ENCODE results near the gene GLRA2. TPM values are rescaled to one million over a fixed set of nuclear protein-coding genes. Genes with fewer than 3 reads are reported as not detected.
A peak's percentile ranks its signal among the peaks of the same experiment; 100 is the strongest.

Gene GLRA2
- total and polyA plus RNA-seq, 2 experiments from 2014 or later = 0.22 TPM; not detected in 1

GRCh38 chrX:14616301-14616700 is 87.0 kb downstream of the GLRA2 start:
- WGBS, 2 experiments (ENCODE audit: low coverage in 1 of 2, low lambda C conversion rate in 2 of 2, missing lambda C conversion rate in 2 of 2) = 38 to 40% methylated on average over 4 of the region's 4 CpGs
- in situ Hi-C loops (cut with MboI) = no loop called here
- DNase-seq = no peak

GRCh38 chrX:14616836-14617235 is 87.5 kb downstream of the GLRA2 start:
- peaks cover 7% of the 10 kb centered on the region; the same call in 1 of the 2 replicates for H3K4me1 ChIP-seq (ENCODE audit: insufficient read depth)
- DNase-seq = peak; percentile 80
- no peaks in the 10 kb centered on the region for H3K9me3 ChIP-seq (ENCODE audit: low read depth)
- no peak overlapping the region for H2AFZ ChIP-seq
- no peaks in the 10 kb centered on the region for H3K79me2 ChIP-seq (ENCODE audit: insufficient read depth)
- no peaks in the 10 kb centered on the region for H3K36me3 ChIP-seq (ENCODE audit: low read depth)
- H3K9ac ChIP-seq = no peak overlapping the region
- no peak overlapping the region for H3K4me2 ChIP-seq (ENCODE audit: unreplicated experiment)
- H3K4me3 ChIP-seq = no peak overlapping the region
- no peaks in the 10 kb centered on the region for H3F3A ChIP-seq (ENCODE audit: insufficient read depth)
- no peaks in the 10 kb centered on the region for H3K27me3 ChIP-seq (replicated peaks; ENCODE audit: insufficient read depth)
- 6 to 8% methylated on average over 4 of the region's 4 CpGs for WGBS, 2 experiments (ENCODE audit: low coverage in 1 of 2, low lambda C conversion rate in 2 of 2, missing lambda C conversion rate in 2 of 2)
- no peak overlapping the region for H3K27ac ChIP-seq
- in situ Hi-C loops (cut with MboI) = no loop called here
- H3K9me2 ChIP-seq (ENCODE audit: insufficient read depth) = no peaks in the 10 kb centered on the region
- H4K20me1 ChIP-seq (ENCODE audit: insufficient read depth) = no peaks in the 10 kb centered on the region
- TF ChIP-seq EZH2phosphoT487 (IDR thresholded peaks at IDR 0.05; ENCODE audit: insufficient read depth, low read depth) (no peak), EZH2 (IDR thresholded peaks at IDR 0.05; ENCODE audit: insufficient read depth, poor library complexity, severe bottlenecking) (no peak)

More at GRCh38 chrX:14616301-14616700, 87.0 kb downstream of the GLRA2 start:
- TF ChIP-seq EZH2phosphoT487 (IDR thresholded peaks at IDR 0.05; ENCODE audit: insufficient read depth, low read depth) (no peak), EZH2 (IDR thresholded peaks at IDR 0.05; ENCODE audit: insufficient read depth, poor library complexity, severe bottlenecking) (no peak)
- Histone ChIP-seq H3K79me2 (ENCODE audit: insufficient read depth) (no peaks in the 10 kb centered on the region), H3K36me3 (ENCODE audit: low read depth) (no peaks in the 10 kb centered on the region), H3K27me3 (replicated peaks; ENCODE audit: insufficient read depth) (no peaks in the 10 kb centered on the region), H3K9me3 (ENCODE audit: low read depth) (no peaks in the 10 kb centered on the region), H3F3A (ENCODE audit: insufficient read depth) (no peaks in the 10 kb centered on the region), H3K27ac (no peak overlapping the region), H3K9me2 (ENCODE audit: insufficient read depth) (no peaks in the 10 kb centered on the region), H2AFZ (no peak overlapping the region), H3K4me3 (no peak overlapping the region), H4K20me1 (ENCODE audit: insufficient read depth) (no peaks in the 10 kb centered on the region), H3K4me1 (ENCODE audit: insufficient read depth) (peaks cover 7% of the 10 kb centered on the region; the same call in 1 of the 2 replicates), H3K9ac (no peak overlapping the region), H3K4me2 (ENCODE audit: unreplicated experiment) (no peak overlapping the region)

GRCh38 chrX:14618177-14618965 is 89.0 kb downstream of the GLRA2 start:
- Histone ChIP-seq H3K4me1 (ENCODE audit: insufficient read depth) (peaks cover 7% of the 10 kb centered on the region; the same call in 1 of the 2 replicates), H3F3A (ENCODE audit: insufficient read depth) (no peaks in the 10 kb centered on the region), H3K9ac (no peak overlapping the region), H3K4me3 (no peak overlapping the region), H3K79me2 (ENCODE audit: insufficient read depth) (no peaks in the 10 kb centered on the region), H2AFZ (no peak overlapping the region), H4K20me1 (ENCODE audit: insufficient read depth) (no peaks in the 10 kb centered on the region), H3K36me3 (ENCODE audit: low read depth) (no peaks in the 10 kb centered on the region), H3K27ac (no peak overlapping the region), H3K4me2 (ENCODE audit: unreplicated experiment) (no peak overlapping the region), H3K27me3 (replicated peaks; ENCODE audit: insufficient read depth) (no peaks in the 10 kb centered on the region), H3K9me3 (ENCODE audit: low read depth) (no peaks in the 10 kb centered on the region), H3K9me2 (ENCODE audit: insufficient read depth) (no peaks in the 10 kb centered on the region)
- in situ Hi-C loops (cut with MboI) = no loop called here
- DNase-seq = no peak
- WGBS, 2 experiments (ENCODE audit: low coverage in 1 of 2, low lambda C conversion rate in 2 of 2, missing lambda C conversion rate in 2 of 2) = 15 to 19% methylated on average over 5 of the region's 5 CpGs
- no peak for TF ChIP-seq EZH2 (IDR thresholded peaks at IDR 0.05; ENCODE audit: insufficient read depth, poor library complexity, severe bottlenecking)
- no peak for TF ChIP-seq EZH2phosphoT487 (IDR thresholded peaks at IDR 0.05; ENCODE audit: insufficient read depth, low read depth)

- H3K36me3 ChIP-seq (ENCODE audit: low read depth) = no peaks in the 10 kb centered on the region
- H3K79me2 ChIP-seq (ENCODE audit: insufficient read depth) = no peaks in the 10 kb centered on the region
- 9 to 15% methylated on average over 3 of the region's 3 CpGs for WGBS, 2 experiments (ENCODE audit: low coverage in 1 of 2, low lambda C conversion rate in 2 of 2, missing lambda C conversion rate in 2 of 2)
- in situ Hi-C loops (cut with MboI) = no loop called here
- no peak overlapping the region for H3K4me2 ChIP-seq (ENCODE audit: unreplicated experiment)
- no peaks in the 10 kb centered on the region for H3F3A ChIP-seq (ENCODE audit: insufficient read depth)
- peak; percentile 23 for DNase-seq
- H3K4me1 ChIP-seq (ENCODE audit: insufficient read depth) = no peaks in the 10 kb centered on the region
- no peaks in the 10 kb centered on the region for H3K9me3 ChIP-seq (ENCODE audit: low read depth)
- no peak overlapping the region for H3K4me3 ChIP-seq
- H3K9me2 ChIP-seq (ENCODE audit: insufficient read depth) = no peaks in the 10 kb centered on the region
- TF ChIP-seq EZH2 (IDR thresholded peaks at IDR 0.05; ENCODE audit: insufficient read depth, poor library complexity, severe bottlenecking) (no peak), EZH2phosphoT487 (IDR thresholded peaks at IDR 0.05; ENCODE audit: insufficient read depth, low read depth) (no peak)
- H3K27ac ChIP-seq = no peak overlapping the region
- no peaks in the 10 kb centered on the region for H4K20me1 ChIP-seq (ENCODE audit: insufficient read depth)
- no peak overlapping the region for H2AFZ ChIP-seq
- no peak overlapping the region for H3K9ac ChIP-seq
- H3K27me3 ChIP-seq (replicated peaks; ENCODE audit: insufficient read depth) = no peaks in the 10 kb centered on the region
Measured at GRCh38 chrX:14630733-14631132, 101.4 kb downstream of the GLRA2 start.
